HEK293 (cell line): ENCODE results near the gene HLA-DQB1.

ENCODE experiments used
- CTCF ChIA-PET: fragments of 350-600 bp; formaldehyde crosslinking; extraction: SDS; loops from one replicate; lab custom pipeline; 2021; ENCODE audit warnings: antibody characterized with exemption; lab: Yijun Ruan, JAX
- POLR2A ChIA-PET: fragments of 300-600 bp; formaldehyde crosslinking; extraction: SDS; loops from one replicate; lab custom pipeline; 2020; ENCODE audit warnings: antibody characterized with exemption, inconsistent platforms; lab: Yijun Ruan, JAX
- H3K27ac ChIP-seq: fragments of 200-500 bp; sonication (Bioruptor generic); 2 replicates; pipeline ENCODE4 v1.5.1; 2014; ENCODE audit warnings: low read depth, low read length, control low read depth, inconsistent platforms; ENCODE audit errors: extremely low read depth
- H3K36me3 ChIP-seq, 2 experiments: fragments of 200-500 bp in 1 of 2; sonication (Bioruptor generic) in 1 of 2; 1 replicate in 1 of 2; 2 replicates in 1 of 2; pipeline ENCODE4 v1.5.1; 2014 to 2017; ENCODE audit warnings: inconsistent platforms in 2 of 2, low read length in 2 of 2; ENCODE audit not compliant: control insufficient read depth in 2 of 2, insufficient read depth in 1 of 2
- H3K4me1 ChIP-seq: fragments of 200-500 bp; sonication (Bioruptor generic); 2 replicates; pipeline ENCODE4 v1.5.1; 2014; ENCODE audit warnings: mild to moderate bottlenecking, low read length, inconsistent platforms; ENCODE audit not compliant: control insufficient read depth, insufficient read depth
- H3K4me3 ChIP-seq: 2 replicates; pipeline ENCODE4 v1.5.1; 2011; ENCODE audit warnings: low read depth, mild to moderate bottlenecking, control low read depth, low read length, moderate library complexity
- H3K9me3 ChIP-seq: fragments of 200-500 bp; sonication (Bioruptor generic); 2 replicates; pipeline ENCODE4 v1.5.1; 2014; ENCODE audit warnings: low read depth, low read length, inconsistent platforms; ENCODE audit not compliant: control insufficient read depth, insufficient read depth
- BCL11B ChIP-seq: fragments of 450-650 bp; formaldehyde crosslinking; IDR thresholded peaks from 2 replicates; pipeline ENCODE4 v1.5.1; 2016; ENCODE audit warnings: low read depth, missing biosample characterization, missing genetic modification characterization
- EGR2 ChIP-seq: fragments of 450-650 bp; formaldehyde crosslinking; IDR thresholded peaks from 2 replicates; pipeline ENCODE4 v1.5.1; 2016; ENCODE audit warnings: low read depth, missing biosample characterization, missing genetic modification characterization
- HOXA7 ChIP-seq: sonication (generic); formaldehyde crosslinking; IDR thresholded peaks from 2 replicates; pipeline ENCODE4 v1.8.1; 2022; ENCODE audit warnings: missing genetic modification reagents, borderline replicate concordance
- KLF1 ChIP-seq: fragments of 450-650 bp; formaldehyde crosslinking; IDR thresholded peaks from 2 replicates; pipeline ENCODE4 v1.5.1; 2016; ENCODE audit warnings: missing biosample characterization, missing genetic modification characterization
- KLF8 ChIP-seq: fragments of 450-650 bp; formaldehyde crosslinking; IDR thresholded peaks from 2 replicates; pipeline ENCODE4 v1.5.1; 2016; ENCODE audit warnings: missing biosample characterization, missing genetic modification characterization
- TCF7L2 ChIP-seq: IDR thresholded peaks from 2 replicates; pipeline ENCODE4 v1.6.1; 2011; ENCODE audit warnings: low read depth, mild to moderate bottlenecking, inconsistent platforms, low read length, moderate library complexity, borderline replicate concordance
- TRIM28 ChIP-seq: IDR thresholded peaks from 2 replicates; pipeline ENCODE4 v1.6.1; 2011; ENCODE audit warnings: low read length, control low read depth, borderline replicate concordance
- ZBTB1 ChIP-seq: fragments of 450-650 bp; formaldehyde crosslinking; IDR thresholded peaks from 2 replicates; pipeline ENCODE4 v1.5.1; 2016; ENCODE audit warnings: missing biosample characterization, missing genetic modification characterization
- ZEB2 ChIP-seq: fragments of 450-650 bp; formaldehyde crosslinking; IDR thresholded peaks from 2 replicates; pipeline ENCODE4 v1.5.1; 2016; ENCODE audit warnings: missing biosample characterization, missing genetic modification characterization
- ZIC2 ChIP-seq: fragments of 450-650 bp; formaldehyde crosslinking; IDR thresholded peaks from 2 replicates; pipeline ENCODE4 v1.5.1; 2016; ENCODE audit warnings: missing biosample characterization, missing genetic modification characterization
- ZNF121 ChIP-seq: fragments of 450-650 bp; formaldehyde crosslinking; IDR thresholded peaks from 2 replicates; pipeline ENCODE4 v1.5.1; 2016; ENCODE audit warnings: missing biosample characterization, missing genetic modification characterization
- ZNF155 ChIP-seq: fragments of 450-650 bp; formaldehyde crosslinking; IDR thresholded peaks from 2 replicates; pipeline ENCODE4 v1.5.1; 2016; ENCODE audit warnings: missing biosample characterization, missing genetic modification characterization
- ZNF157 ChIP-seq: fragments of 450-650 bp; formaldehyde crosslinking; IDR thresholded peaks from 2 replicates; pipeline ENCODE4 v1.5.1; 2016; ENCODE audit warnings: missing biosample characterization, missing genetic modification characterization
- ZNF248 ChIP-seq: fragments of 450-650 bp; formaldehyde crosslinking; IDR thresholded peaks from 2 replicates; pipeline ENCODE4 v1.5.1; 2017; ENCODE audit warnings: missing biosample characterization, missing genetic modification characterization
- ZNF341 ChIP-seq: fragments of 450-650 bp; formaldehyde crosslinking; IDR thresholded peaks from 2 replicates; pipeline ENCODE4; 2016; ENCODE audit warnings: low read depth, missing biosample characterization, missing genetic modification characterization
- ZNF366 ChIP-seq: fragments of 450-650 bp; formaldehyde crosslinking; conservative IDR thresholded peaks from 2 replicates; pipeline ENCODE4 v1.5.1; 2016; ENCODE audit warnings: missing biosample characterization, missing genetic modification characterization
- ZNF394 ChIP-seq: fragments of 450-650 bp; formaldehyde crosslinking; IDR thresholded peaks from 2 replicates; pipeline ENCODE4 v1.5.1; 2016; ENCODE audit warnings: missing biosample characterization, missing genetic modification characterization, mild to moderate bottlenecking, moderate library complexity, borderline replicate concordance
- ZNF600 ChIP-seq: fragments of 450-650 bp; formaldehyde crosslinking; IDR thresholded peaks from 2 replicates; pipeline ENCODE4 v1.5.1; 2016; ENCODE audit warnings: missing biosample characterization, missing genetic modification characterization
- ZNF621 ChIP-seq: fragments of 450-650 bp; formaldehyde crosslinking; IDR thresholded peaks from 2 replicates; pipeline ENCODE4 v1.5.1; 2017; ENCODE audit warnings: missing biosample characterization, missing genetic modification characterization
- ZNF654 ChIP-seq: fragments of 450-650 bp; formaldehyde crosslinking; IDR thresholded peaks from 2 replicates; pipeline ENCODE4 v1.5.1; 2016; ENCODE audit warnings: low read depth, missing biosample characterization, missing genetic modification characterization
- ZNF701 ChIP-seq: fragments of 450-650 bp; formaldehyde crosslinking; IDR thresholded peaks from 2 replicates; pipeline ENCODE4 v1.5.1; 2016; ENCODE audit warnings: missing biosample characterization, missing genetic modification characterization
- ZNF707 ChIP-seq: fragments of 450-650 bp; formaldehyde crosslinking; IDR thresholded peaks from 2 replicates; pipeline ENCODE4 v1.5.1; 2016; ENCODE audit warnings: missing biosample characterization, missing genetic modification characterization
- ZNF792 ChIP-seq: fragments of 450-650 bp; formaldehyde crosslinking; IDR thresholded peaks from 2 replicates; pipeline ENCODE4 v1.5.1; 2016; ENCODE audit warnings: missing biosample characterization, missing genetic modification characterization
- ZNF830 ChIP-seq: fragments of 450-650 bp; IDR thresholded peaks from 2 replicates; pipeline ENCODE4 v1.5.0; 2018; ENCODE audit warnings: missing biosample characterization, missing genetic modification characterization, low read depth, mild to moderate bottlenecking, moderate library complexity
- TF ChIP-seq, protein P1 (sequence below): fragments of 450-650 bp; formaldehyde crosslinking; IDR thresholded peaks from 2 replicates; pipeline ENCODE4 v1.5.1; 2016; ENCODE audit warnings: missing biosample characterization, missing genetic modification characterization
- TF ChIP-seq, protein P2 (sequence below): fragments of 450-650 bp; formaldehyde crosslinking; IDR thresholded peaks from 2 replicates; pipeline ENCODE4 v1.5.1; 2016; ENCODE audit warnings: missing biosample characterization, missing genetic modification characterization
- TF ChIP-seq, protein P3 (sequence below): fragments of 450-650 bp; formaldehyde crosslinking; IDR thresholded peaks from 2 replicates; pipeline ENCODE4 v1.5.1; 2016; ENCODE audit warnings: missing biosample characterization, missing genetic modification characterization
- TF ChIP-seq, protein P4 (sequence below): fragments of 450-650 bp; formaldehyde crosslinking; optimal IDR thresholded peaks from 2 replicates; pipeline ENCODE3; 2016; ENCODE audit warnings: missing biosample characterization, mild to moderate bottlenecking, missing genetic modification characterization

Gene HLA-DQB1

DNA sequence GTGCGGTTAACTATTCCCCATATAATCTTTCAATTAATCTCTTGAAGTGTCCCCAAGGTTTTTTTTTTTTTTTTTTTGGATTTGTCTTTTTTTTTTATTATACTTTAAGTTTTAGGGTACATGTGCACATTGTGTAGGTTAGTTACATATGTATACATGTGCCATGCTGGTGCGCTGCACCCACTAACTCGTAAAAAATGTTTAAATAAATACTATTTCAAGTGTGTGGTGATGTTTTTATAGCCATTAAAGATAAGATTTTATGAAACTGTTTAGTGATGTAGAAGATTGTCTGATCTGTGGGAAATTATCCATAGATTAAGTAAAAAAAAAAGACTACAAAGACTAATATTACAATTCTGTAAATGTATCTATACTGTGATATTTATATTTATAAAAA, 41.9 kb downstream of the HLA-DQB1 start (continued):
- TF ChIP-seq ZNF792 (tag by site-specific recombination): 0 out of 2 replicates have a peak, but pooled peaks have one; percentile 72
- TF ChIP-seq ZNF707 (tag by site-specific recombination): no peak
- peak; percentile 38; the same call in 1 of the 2 replicates for TF ChIP-seq BCL11B (tag by site-specific recombination)
- TF ChIP-seq KLF8 (tag by site-specific recombination): 0 out of 2 replicates have a peak, but pooled peaks have one; percentile 17
- no peak for TF ChIP-seq ZNF341 (tag by site-specific recombination)
- TF ChIP-seq, protein P1, sequence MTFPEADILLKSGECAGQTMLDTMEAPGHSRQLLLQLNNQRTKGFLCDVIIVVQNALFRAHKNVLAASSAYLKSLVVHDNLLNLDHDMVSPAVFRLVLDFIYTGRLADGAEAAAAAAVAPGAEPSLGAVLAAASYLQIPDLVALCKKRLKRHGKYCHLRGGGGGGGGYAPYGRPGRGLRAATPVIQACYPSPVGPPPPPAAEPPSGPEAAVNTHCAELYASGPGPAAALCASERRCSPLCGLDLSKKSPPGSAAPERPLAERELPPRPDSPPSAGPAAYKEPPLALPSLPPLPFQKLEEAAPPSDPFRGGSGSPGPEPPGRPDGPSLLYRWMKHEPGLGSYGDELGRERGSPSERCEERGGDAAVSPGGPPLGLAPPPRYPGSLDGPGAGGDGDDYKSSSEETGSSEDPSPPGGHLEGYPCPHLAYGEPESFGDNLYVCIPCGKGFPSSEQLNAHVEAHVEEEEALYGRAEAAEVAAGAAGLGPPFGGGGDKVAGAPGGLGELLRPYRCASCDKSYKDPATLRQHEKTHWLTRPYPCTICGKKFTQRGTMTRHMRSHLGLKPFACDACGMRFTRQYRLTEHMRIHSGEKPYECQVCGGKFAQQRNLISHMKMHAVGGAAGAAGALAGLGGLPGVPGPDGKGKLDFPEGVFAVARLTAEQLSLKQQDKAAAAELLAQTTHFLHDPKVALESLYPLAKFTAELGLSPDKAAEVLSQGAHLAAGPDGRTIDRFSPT: no peak
- TF ChIP-seq KLF1 (tag by site-specific recombination): no peak; the same call in 1 of the 2 replicates
- peak; percentile 27; the same call in 1 of the 2 replicates for TF ChIP-seq ZIC2
- 0 out of 2 replicates have a peak, but pooled peaks have one; percentile 51 for TF ChIP-seq TCF7L2
- TF ChIP-seq ZBTB1 (tag by site-specific recombination): no peak
- TF ChIP-seq ZNF366: no peak
- TF ChIP-seq, protein P2, sequence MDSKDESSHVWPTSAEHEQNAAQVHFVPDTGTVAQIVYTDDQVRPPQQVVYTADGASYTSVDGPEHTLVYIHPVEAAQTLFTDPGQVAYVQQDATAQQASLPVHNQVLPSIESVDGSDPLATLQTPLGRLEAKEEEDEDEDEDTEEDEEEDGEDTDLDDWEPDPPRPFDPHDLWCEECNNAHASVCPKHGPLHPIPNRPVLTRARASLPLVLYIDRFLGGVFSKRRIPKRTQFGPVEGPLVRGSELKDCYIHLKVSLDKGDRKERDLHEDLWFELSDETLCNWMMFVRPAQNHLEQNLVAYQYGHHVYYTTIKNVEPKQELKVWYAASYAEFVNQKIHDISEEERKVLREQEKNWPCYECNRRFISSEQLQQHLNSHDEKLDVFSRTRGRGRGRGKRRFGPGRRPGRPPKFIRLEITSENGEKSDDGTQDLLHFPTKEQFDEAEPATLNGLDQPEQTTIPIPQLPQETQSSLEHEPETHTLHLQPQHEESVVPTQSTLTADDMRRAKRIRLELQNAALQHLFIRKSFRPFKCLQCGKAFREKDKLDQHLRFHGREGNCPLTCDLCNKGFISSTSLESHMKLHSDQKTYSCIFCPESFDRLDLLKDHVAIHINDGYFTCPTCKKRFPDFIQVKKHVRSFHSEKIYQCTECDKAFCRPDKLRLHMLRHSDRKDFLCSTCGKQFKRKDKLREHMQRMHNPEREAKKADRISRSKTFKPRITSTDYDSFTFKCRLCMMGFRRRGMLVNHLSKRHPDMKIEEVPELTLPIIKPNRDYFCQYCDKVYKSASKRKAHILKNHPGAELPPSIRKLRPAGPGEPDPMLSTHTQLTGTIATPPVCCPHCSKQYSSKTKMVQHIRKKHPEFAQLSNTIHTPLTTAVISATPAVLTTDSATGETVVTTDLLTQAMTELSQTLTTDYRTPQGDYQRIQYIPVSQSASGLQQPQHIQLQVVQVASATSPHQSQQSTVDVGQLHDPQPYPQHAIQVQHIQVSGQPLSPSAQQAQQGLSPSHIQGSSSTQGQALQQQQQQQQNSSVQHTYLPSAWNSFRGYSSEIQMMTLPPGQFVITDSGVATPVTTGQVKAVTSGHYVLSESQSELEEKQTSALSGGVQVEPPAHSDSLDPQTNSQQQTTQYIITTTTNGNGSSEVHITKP (tag by site-specific recombination): no peak
- no peak for TF ChIP-seq HOXA7 (CRISPR knock-in tag)
- no peak for TF ChIP-seq ZNF155 (tag by site-specific recombination)
- TF ChIP-seq ZNF248: no peak
- TF ChIP-seq, protein P3, sequence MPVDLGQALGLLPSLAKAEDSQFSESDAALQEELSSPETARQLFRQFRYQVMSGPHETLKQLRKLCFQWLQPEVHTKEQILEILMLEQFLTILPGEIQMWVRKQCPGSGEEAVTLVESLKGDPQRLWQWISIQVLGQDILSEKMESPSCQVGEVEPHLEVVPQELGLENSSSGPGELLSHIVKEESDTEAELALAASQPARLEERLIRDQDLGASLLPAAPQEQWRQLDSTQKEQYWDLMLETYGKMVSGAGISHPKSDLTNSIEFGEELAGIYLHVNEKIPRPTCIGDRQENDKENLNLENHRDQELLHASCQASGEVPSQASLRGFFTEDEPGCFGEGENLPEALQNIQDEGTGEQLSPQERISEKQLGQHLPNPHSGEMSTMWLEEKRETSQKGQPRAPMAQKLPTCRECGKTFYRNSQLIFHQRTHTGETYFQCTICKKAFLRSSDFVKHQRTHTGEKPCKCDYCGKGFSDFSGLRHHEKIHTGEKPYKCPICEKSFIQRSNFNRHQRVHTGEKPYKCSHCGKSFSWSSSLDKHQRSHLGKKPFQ: peak; percentile 55; the same call in 1 of the 2 replicates

DNA sequence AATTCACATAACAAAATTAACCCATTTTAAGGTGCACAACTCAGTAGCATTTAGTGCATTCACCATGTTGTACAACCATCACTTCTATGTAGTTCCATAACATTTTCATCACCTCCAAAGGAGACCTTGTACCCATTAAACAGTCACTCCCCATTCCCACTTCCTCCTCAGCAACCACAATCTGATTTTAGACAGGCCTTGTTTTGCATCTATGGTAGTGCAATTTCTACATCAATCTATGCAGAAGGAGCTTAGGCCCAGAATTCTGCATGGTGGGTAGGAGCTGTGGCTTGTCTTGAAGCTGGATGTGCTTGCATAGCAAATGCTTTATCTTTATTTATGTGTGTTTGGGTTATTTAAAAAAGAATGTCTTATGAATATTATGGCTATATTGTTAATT, 42.8 kb downstream of the HLA-DQB1 start:
- CTCF ChIA-PET: interaction anchor here (0.6 to 4.5 kb wide), 17 partner anchors 9 to 387 kb away, joined by 3 to 101 read pairs (median 5); partner anchors contain the start of gene HLA-DQA1
- Histone ChIP-seq H3K9me3 (no peaks in the 10 kb centered on the region), H3K36me3 (no peaks in the 10 kb centered on the region), H3K4me1 (peaks cover 18% of the 10 kb centered on the region), H3K4me3 (no peak overlapping the region), H3K27ac (no peak overlapping the region)
- TF ChIP-seq ZNF394 (tag by site-specific recombination): no peak
- no peak for TF ChIP-seq ZNF121 (tag by site-specific recombination)
- no peak for TF ChIP-seq ZEB2 (tag by site-specific recombination)
- no peak for TF ChIP-seq ZNF830 (tag by site-specific recombination)
- no peak for TF ChIP-seq ZNF157 (tag by site-specific recombination)
- no peak for TF ChIP-seq TRIM28
- no peak for TF ChIP-seq ZNF701 (tag by site-specific recombination)
- no peak for TF ChIP-seq ZNF600 (tag by site-specific recombination)
- TF ChIP-seq, protein P4, sequence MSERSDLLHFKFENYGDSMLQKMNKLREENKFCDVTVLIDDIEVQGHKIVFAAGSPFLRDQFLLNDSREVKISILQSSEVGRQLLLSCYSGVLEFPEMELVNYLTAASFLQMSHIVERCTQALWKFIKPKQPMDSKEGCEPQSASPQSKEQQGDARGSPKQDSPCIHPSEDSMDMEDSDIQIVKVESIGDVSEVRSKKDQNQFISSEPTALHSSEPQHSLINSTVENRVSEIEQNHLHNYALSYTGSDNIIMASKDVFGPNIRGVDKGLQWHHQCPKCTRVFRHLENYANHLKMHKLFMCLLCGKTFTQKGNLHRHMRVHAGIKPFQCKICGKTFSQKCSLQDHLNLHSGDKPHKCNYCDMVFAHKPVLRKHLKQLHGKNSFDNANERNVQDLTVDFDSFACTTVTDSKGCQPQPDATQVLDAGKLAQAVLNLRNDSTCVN (tag by site-specific recombination): no peak
- no peak for TF ChIP-seq ZNF341 (tag by site-specific recombination)
- TF ChIP-seq ZNF621 (tag by site-specific recombination): no peak
- no peak for TF ChIP-seq EGR2 (tag by site-specific recombination)
- no peak for TF ChIP-seq ZNF654 (tag by site-specific recombination)
- POLR2A ChIA-PET: no interaction called here
